ENCODE data around the gene SUGCT. TPM values are rescaled to one million over a fixed set of nuclear protein-coding genes. Genes with fewer than 3 reads are reported as not detected.

Gene SUGCT
- total RNA-seq, 2 experiments from 2014 or later, result 0.81 to 1.2 TPM

DNA sequence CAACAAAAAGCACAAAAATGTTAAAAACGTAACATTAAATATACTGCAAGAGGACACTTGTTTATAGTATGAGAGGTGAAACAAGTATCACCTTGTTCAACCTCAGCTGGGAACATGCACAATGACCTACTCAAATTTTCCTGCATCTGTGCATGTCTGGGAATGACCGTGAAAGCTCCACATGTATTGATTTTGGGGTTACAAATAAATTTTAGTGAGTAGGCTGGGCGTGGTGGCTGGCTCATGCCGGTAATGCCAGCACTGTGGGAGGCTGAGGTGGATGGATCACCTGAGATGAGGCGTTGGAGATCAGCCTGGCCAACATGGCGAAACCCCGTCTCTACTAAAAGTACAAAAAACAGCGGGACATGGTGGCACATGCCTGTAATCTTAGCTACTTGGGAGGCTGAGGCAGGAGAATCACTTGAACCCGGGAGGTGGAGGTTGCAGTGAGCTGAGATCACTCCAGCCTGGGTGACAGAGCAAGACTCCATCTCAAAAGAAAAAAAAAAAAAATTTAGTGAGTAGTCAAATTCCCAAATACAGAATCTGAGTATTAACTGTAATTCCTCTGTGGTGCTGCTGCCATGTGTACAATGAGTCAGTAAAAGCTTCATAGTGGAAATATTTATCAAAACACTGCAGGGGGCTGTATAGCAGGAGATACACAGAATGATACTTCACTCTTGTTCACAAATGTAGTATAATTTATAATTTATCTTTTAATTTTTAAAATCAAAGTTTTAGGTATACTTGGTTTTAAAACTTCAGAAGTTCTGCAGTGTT, 41.1 kb downstream of the SUGCT start:
- Mint-ChIP-seq H3K27ac (no peak overlapping the region), H3K4me3 (no peak overlapping the region), H3K4me1 (ENCODE audit: low read depth) (no peaks in the 10 kb centered on the region), H3K9me3 (no peaks in the 10 kb centered on the region), H3K36me3 (ENCODE audit: low read depth) (no peaks in the 10 kb centered on the region), H3K27me3 (ENCODE audit: low read depth) (no peaks in the 10 kb centered on the region)
- no peak for DNase-seq
- CTCF ChIA-PET, result interaction anchor here (0.7 kb wide), 1 partner anchor 65 kb away, joined by 6 read pairs; no protein-coding TSS in a partner anchor
- intact Hi-C loops (cut with micrococcal nuclease), result no loop called here

DNA sequence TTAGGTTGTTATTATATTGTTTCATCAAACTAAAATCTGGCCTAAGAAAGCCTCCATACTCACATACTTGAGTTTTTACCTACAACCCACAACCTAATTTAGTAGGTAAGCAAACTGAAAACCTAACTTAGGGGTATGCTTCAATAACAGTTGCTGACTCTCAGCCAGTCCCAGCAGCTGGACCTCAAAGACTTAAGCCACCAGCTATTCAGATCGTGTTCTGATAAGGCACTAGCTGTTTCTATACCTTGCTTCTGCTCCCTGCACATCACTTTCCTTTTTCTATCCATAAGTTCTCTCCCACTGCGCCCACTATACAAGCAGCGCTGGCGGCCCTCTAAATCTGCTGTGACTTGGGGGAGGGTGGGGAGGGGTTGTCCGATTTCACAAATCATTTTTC, 42.3 kb downstream of the SUGCT start:
- Mint-ChIP-seq H3K4me3 (no peak overlapping the region), H3K27me3 (ENCODE audit: low read depth) (no peaks in the 10 kb centered on the region), H3K9me3 (no peaks in the 10 kb centered on the region), H3K4me1 (ENCODE audit: low read depth) (no peaks in the 10 kb centered on the region), H3K27ac (no peak overlapping the region), H3K36me3 (ENCODE audit: low read depth) (no peaks in the 10 kb centered on the region)
- intact Hi-C loops (cut with micrococcal nuclease), result no loop called here
- DNase-seq, result no peak
- CTCF ChIA-PET, result no interaction called here

DNA sequence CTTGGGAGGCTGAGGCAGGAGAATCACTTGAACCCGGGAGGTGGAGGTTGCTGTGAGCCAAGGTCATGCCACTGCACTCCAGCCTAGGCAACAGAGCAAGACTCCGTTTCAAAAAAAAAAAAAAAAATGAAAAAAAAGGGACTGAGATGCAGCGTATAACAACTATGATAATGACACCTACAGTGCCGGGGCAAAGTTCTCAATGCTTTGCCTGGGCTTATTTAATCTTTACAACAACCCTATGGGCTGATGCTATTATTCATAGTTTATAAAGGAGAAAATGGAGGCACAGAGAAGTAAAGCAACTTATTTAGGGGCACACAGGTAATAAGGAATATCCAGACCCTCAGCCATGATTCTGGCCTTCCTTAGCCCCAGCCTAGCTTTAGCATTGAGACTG, 47.6 kb downstream of the SUGCT start:
- no peak overlapping the region for H3K4me3 Mint-ChIP-seq
- peak overlapping the region; percentile 70 for H3K27ac Mint-ChIP-seq
- H3K27me3 Mint-ChIP-seq (ENCODE audit: low read depth), result no peaks in the 10 kb centered on the region
- H3K4me1 Mint-ChIP-seq (ENCODE audit: low read depth), result no peaks in the 10 kb centered on the region
- intact Hi-C loops (cut with micrococcal nuclease), result no loop called here
- CTCF ChIA-PET, result no interaction called here
- DNase-seq, result no peak
- no peaks in the 10 kb centered on the region for H3K9me3 Mint-ChIP-seq
- H3K36me3 Mint-ChIP-seq (ENCODE audit: low read depth), result no peaks in the 10 kb centered on the region

DNA sequence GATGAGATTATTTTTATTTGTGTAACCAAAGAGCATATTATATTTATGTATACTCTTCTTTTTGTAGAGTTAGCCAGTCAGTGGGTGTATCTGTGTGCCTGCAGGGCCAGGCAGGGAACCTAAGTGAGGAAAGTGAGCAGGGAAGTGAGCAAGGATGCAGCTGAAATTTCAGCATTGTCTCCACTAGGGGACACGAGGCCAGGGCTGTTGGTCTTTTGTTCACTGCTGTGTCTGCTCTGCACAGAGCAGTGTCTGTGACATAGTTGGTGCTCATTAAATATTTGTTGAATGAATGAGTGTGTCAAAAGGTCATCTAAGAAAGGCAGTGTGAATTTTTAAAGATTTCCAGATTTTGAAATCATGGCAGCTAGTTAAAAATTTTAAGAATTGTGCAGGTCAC, 51.8 kb downstream of the SUGCT start:
- intact Hi-C loops (cut with micrococcal nuclease), result no loop called here
- CTCF ChIA-PET, result no interaction called here
- no peaks in the 10 kb centered on the region for H3K9me3 Mint-ChIP-seq
- no peak overlapping the region for H3K27ac Mint-ChIP-seq
- no peak for DNase-seq
- no peaks in the 10 kb centered on the region for H3K36me3 Mint-ChIP-seq (ENCODE audit: low read depth)
- H3K27me3 Mint-ChIP-seq (ENCODE audit: low read depth), result no peaks in the 10 kb centered on the region
- no peak overlapping the region for H3K4me3 Mint-ChIP-seq
- no peaks in the 10 kb centered on the region for H3K4me1 Mint-ChIP-seq (ENCODE audit: low read depth)

DNA sequence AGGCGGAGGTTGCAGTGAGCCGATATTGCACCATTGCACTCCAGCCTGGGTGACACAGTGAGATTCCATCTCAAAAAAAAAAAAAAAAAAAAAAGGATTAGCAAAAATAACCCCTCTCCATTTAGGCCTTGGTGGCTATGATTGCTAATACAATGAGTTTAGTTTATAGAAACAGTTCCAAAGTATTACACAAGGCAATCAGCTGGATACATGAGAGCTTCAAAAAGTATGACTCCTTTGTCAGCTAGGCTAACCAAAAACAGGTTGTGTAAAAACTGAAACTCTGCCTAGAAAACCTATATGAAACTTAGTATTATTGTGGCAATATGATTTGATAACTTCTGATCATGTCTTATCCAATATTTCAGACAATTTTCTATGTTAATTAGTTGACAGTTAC, 57.2 kb downstream of the SUGCT start:
- Mint-ChIP-seq H3K27ac (no peak overlapping the region), H3K4me3 (no peak overlapping the region), H3K27me3 (ENCODE audit: low read depth) (no peaks in the 10 kb centered on the region), H3K4me1 (ENCODE audit: low read depth) (no peaks in the 10 kb centered on the region), H3K36me3 (ENCODE audit: low read depth) (no peaks in the 10 kb centered on the region), H3K9me3 (no peaks in the 10 kb centered on the region)
- CTCF ChIA-PET, result interaction anchor here (0.8 kb wide), 1 partner anchor 10 kb away, joined by 4 read pairs; no protein-coding TSS in a partner anchor
- no peak for DNase-seq
- intact Hi-C loops (cut with micrococcal nuclease), result no loop called here

DNA sequence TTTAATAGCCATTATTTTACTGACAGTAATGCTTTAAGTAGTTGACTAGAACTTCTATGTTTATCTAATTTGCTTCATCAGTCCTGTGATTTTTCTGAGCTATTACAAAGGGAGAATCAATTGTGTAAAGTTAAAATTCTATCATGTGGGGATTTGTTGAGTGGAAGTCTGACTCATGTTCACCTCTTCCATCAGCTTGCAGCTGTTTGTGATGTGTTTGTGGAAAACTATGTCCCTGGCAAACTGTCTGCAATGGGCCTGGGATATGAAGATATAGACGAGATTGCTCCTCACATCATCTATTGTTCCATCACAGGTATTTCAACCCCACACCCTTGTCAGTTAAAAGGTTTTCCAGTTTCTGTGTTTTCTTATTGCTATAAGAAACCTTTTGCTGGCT, 59.9 kb downstream of the SUGCT start:
- no peak for DNase-seq
- Mint-ChIP-seq H3K4me1 (ENCODE audit: low read depth) (no peaks in the 10 kb centered on the region), H3K27me3 (ENCODE audit: low read depth) (no peaks in the 10 kb centered on the region), H3K4me3 (no peak overlapping the region), H3K9me3 (no peaks in the 10 kb centered on the region), H3K27ac (no peak overlapping the region), H3K36me3 (ENCODE audit: low read depth) (no peaks in the 10 kb centered on the region)
- intact Hi-C loops (cut with micrococcal nuclease), result no loop called here
- CTCF ChIA-PET, result no interaction called here

DNA sequence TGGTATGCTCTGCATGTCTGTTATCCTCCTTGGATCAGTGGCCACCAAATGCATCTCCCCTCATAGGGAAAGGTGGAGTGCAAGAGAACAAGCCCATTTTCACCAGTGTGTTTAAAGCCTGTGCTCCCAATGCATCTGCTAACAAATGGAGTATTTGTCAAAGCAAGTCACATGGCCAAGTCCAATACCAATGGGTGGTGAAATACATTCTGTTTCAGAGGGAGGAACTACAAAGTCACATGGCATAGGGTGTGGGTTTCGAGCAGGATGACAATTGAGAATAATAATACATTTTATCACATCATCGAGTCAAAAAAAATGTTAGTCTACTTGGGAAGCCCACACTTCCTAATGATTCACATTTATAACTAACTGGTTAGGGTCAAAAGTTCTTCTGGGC, 62.7 kb downstream of the SUGCT start:
- CTCF ChIA-PET, result no interaction called here
- Mint-ChIP-seq H3K27ac (no peak overlapping the region), H3K4me1 (ENCODE audit: low read depth) (no peaks in the 10 kb centered on the region), H3K36me3 (ENCODE audit: low read depth) (no peaks in the 10 kb centered on the region), H3K27me3 (ENCODE audit: low read depth) (no peaks in the 10 kb centered on the region), H3K4me3 (no peak overlapping the region), H3K9me3 (no peaks in the 10 kb centered on the region)
- DNase-seq, result no peak
- intact Hi-C loops (cut with micrococcal nuclease), result no loop called here

DNA sequence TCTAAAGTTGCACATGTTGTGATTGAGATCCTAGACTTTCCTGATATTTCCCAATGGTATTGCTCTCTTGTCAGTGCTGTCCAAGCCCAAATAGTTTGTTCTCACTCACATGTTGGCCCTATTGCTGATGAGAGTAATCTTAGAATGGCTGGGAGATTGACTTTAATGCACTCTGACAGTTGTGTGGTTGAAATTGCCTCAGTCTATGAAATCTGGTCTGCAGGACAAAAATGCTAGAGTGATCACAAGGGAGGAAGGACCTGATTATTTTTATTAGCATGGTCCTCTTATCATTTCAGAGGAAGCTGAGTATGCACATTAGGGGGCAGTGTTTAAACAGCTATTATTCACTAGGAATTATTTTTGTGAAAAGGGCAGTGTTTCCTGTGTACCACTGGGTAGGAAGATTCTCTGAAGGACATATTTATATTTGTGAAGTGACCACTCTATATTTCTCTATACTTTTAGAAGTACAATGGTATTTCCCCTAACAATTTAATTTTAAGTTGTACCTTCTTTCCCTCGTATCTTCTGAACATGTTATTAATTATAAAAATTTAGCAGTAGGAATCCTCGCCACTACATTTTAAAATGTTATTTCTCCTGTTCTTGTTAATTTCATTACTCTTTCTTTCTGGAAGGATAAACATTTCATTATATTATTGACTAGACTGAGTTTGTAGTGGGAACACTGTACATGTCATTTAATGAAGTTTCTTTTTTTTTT, 64.4 kb downstream of the SUGCT start:
- intact Hi-C loops (cut with micrococcal nuclease), result no loop called here
- no peak for DNase-seq
- Mint-ChIP-seq H3K27me3 (ENCODE audit: low read depth) (no peaks in the 10 kb centered on the region), H3K36me3 (ENCODE audit: low read depth) (no peaks in the 10 kb centered on the region), H3K4me1 (ENCODE audit: low read depth) (no peaks in the 10 kb centered on the region), H3K4me3 (no peak overlapping the region), H3K27ac (no peak overlapping the region), H3K9me3 (no peaks in the 10 kb centered on the region)
- CTCF ChIA-PET, result interaction anchor here (0.7 kb wide), 1 partner anchor 65 kb away, joined by 3 read pairs; the partner anchor contains the start of gene MPLKIP

DNA sequence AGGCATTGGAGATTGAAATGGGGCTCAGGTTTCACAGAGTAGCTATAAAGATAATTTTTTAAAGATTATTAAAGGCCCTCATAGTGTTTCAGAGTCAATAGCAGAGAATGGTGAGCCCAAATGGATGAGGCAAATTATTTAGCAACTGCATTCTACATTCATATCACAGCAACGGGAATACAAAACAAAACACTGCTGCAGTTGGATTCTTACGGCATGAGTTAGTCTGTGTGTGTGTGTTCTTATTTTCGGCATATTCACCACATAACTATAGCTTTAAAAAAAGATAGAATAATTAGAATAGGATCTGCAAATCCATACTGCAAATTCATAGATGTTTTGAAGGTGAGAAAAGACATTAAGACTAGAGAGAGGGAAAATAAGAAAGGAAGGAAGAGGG, 66.0 kb downstream of the SUGCT start:
- H3K36me3 Mint-ChIP-seq (ENCODE audit: low read depth), result no peaks in the 10 kb centered on the region
- no peaks in the 10 kb centered on the region for H3K9me3 Mint-ChIP-seq
- no peak overlapping the region for H3K27ac Mint-ChIP-seq
- no peaks in the 10 kb centered on the region for H3K4me1 Mint-ChIP-seq (ENCODE audit: low read depth)
- no peaks in the 10 kb centered on the region for H3K27me3 Mint-ChIP-seq (ENCODE audit: low read depth)
- CTCF ChIA-PET, result interaction anchor here (0.7 kb wide), 1 partner anchor 17 kb away, joined by 4 read pairs; no protein-coding TSS in a partner anchor
- DNase-seq, result no peak
- intact Hi-C loops (cut with micrococcal nuclease), result no loop called here
- H3K4me3 Mint-ChIP-seq, result no peak overlapping the region

DNA sequence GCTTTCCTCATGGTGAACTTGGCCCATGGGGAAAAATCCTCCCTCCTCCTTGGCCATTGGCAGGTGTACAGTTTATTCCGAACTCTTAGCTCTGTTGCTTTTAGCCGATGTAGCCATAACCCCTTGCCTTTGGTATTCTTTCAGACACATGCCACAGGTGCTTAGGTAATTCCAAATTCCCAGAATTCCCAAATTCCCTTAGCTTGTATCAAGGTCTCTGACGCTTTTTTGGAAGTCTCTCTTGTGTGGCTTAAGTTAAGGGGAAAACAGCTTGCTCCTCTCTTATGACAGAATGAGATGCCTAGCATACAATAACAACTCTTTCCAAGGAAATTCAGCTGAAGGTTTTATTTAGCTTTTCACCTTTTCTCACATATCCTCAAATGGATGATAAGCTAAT, 68.0 kb downstream of the SUGCT start:
- no peak overlapping the region for H3K4me3 Mint-ChIP-seq
- no peaks in the 10 kb centered on the region for H3K27me3 Mint-ChIP-seq (ENCODE audit: low read depth)
- H3K27ac Mint-ChIP-seq, result no peak overlapping the region
- intact Hi-C loops (cut with micrococcal nuclease), result no loop called here
- no peaks in the 10 kb centered on the region for H3K9me3 Mint-ChIP-seq
- DNase-seq, result no peak
- H3K4me1 Mint-ChIP-seq (ENCODE audit: low read depth), result no peaks in the 10 kb centered on the region
- no peaks in the 10 kb centered on the region for H3K36me3 Mint-ChIP-seq (ENCODE audit: low read depth)
- CTCF ChIA-PET, result no interaction called here

DNA sequence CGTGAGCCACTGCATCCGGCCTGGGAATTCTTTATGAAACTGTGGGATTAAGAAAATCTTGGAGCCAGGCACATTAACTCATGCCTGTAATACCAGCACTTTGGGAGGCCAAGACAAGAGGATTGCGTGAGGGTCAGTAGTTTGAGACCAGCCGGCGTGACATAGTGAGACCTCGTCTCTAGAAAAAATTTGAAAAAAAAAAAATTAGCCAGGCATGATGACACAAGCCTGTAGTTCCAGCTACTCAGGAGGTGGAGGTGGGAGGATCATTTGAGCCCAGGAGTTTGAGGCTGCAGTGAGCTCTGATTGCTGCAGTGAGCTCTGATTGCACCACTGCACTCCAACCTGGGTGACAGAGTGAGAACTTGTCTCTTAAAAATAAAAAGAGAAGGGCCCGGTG, 69.8 kb downstream of the SUGCT start:
- Mint-ChIP-seq H3K36me3 (ENCODE audit: low read depth) (no peaks in the 10 kb centered on the region), H3K27me3 (ENCODE audit: low read depth) (no peaks in the 10 kb centered on the region), H3K4me1 (ENCODE audit: low read depth) (no peaks in the 10 kb centered on the region), H3K4me3 (no peak overlapping the region), H3K27ac (no peak overlapping the region), H3K9me3 (no peaks in the 10 kb centered on the region)
- intact Hi-C loops (cut with micrococcal nuclease), result no loop called here
- no peak for DNase-seq
- CTCF ChIA-PET, result interaction anchor here (0.6 kb wide), 1 partner anchor 11 kb away, joined by 3 read pairs; no protein-coding TSS in a partner anchor

DNA sequence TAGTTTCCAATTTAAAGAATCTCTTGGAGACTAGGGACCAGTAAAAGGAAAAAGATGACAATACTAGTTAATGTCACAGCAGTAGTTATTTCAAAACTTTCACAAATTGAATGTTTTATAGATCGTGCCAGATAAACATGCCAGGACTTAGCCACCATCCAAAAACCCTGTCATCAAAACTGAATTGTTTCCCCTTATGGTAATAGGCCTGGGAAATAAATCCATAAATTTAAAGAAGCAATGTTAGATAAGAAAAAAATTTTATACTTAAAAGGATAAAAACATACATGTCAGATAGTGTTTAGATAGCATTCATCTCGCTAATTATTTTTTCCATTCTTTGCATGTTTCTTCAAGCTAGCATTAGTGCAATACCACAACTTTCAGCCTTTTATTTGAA, 71.2 kb downstream of the SUGCT start:
- CTCF ChIA-PET, result no interaction called here
- no peak for DNase-seq
- Mint-ChIP-seq H3K27me3 (ENCODE audit: low read depth) (no peaks in the 10 kb centered on the region), H3K27ac (no peak overlapping the region), H3K36me3 (ENCODE audit: low read depth) (no peaks in the 10 kb centered on the region), H3K4me3 (no peak overlapping the region), H3K4me1 (ENCODE audit: low read depth) (no peaks in the 10 kb centered on the region), H3K9me3 (no peaks in the 10 kb centered on the region)
- intact Hi-C loops (cut with micrococcal nuclease), result no loop called here

All from activated naive CD4-positive, alpha-beta T cell treated with anti-CD3 and anti-CD28 coated beads for 36 hours (primary cell).